DMS 273 (cell line): ENCODE measurements around the gene CDIP1.

ENCODE experiments used
- DNase-seq: peaks from one replicate; lab custom pipeline; 2025; ENCODE audit not compliant: unreplicated experiment; lab: John Stamatoyannopoulos, UW

The CDIP1 gene

GRCh38 chr16:4460936-4461249, 77.7 kb downstream of the CDIP1 start:
- peak; percentile 76 for DNase-seq
